ENCODE measurements around the gene REG4.

GRCh38 chr1:119784191-119784781, 27.0 kb downstream of the REG4 start:
- no peak for TF ChIP-seq EZH2 (IDR thresholded peaks at IDR 0.05; ENCODE audit: borderline replicate concordance, low read length)
- TF ChIP-seq CTCF (conservative IDR thresholded peaks at IDR 0.05 in 1 of 2, IDR thresholded peaks at IDR 0.05 in 1 of 2; ENCODE audit: extremely low read depth in 1 of 2, insufficient read depth in 1 of 2, low read depth in 1 of 2, low read length in 2 of 2): no peak

Data from mammary epithelial cell (primary cell).